ENCODE results near the gene ADPRHL1.

DNA sequence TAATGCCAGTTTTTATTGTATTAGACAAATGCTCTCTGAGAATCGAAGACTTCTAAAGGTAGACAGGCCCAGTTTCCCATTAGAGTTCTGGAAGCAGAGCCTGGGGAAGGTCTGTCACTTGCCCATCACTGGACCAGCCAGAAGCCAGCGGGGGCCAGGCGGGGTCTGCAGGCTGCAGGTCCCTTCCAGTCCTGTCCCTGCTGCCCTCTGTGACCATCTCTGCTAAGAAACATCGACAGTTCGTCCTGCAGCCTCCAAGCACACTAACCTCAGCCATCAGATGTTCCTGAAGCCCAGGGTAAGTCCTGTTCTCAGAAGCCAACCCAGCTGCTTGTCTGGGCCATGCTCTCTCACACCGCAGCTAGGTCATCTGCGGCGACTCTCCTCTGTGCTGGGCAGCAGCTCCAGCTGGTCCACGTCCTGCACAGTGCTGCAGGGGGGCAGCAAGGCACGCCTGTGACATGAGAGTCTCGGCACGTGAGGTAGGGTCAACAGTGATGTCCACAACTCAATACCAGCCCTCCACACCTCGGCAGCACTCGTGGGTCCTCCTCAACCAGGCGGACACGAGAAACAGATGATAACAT, 2.9 kb upstream of the ADPRHL1 start:
- TF ChIP-seq, protein P1, sequence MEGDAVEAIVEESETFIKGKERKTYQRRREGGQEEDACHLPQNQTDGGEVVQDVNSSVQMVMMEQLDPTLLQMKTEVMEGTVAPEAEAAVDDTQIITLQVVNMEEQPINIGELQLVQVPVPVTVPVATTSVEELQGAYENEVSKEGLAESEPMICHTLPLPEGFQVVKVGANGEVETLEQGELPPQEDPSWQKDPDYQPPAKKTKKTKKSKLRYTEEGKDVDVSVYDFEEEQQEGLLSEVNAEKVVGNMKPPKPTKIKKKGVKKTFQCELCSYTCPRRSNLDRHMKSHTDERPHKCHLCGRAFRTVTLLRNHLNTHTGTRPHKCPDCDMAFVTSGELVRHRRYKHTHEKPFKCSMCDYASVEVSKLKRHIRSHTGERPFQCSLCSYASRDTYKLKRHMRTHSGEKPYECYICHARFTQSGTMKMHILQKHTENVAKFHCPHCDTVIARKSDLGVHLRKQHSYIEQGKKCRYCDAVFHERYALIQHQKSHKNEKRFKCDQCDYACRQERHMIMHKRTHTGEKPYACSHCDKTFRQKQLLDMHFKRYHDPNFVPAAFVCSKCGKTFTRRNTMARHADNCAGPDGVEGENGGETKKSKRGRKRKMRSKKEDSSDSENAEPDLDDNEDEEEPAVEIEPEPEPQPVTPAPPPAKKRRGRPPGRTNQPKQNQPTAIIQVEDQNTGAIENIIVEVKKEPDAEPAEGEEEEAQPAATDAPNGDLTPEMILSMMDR (IDR thresholded peaks at IDR 0.05; ENCODE audit: low read length): no peak
- TF ChIP-seq EZH2 (IDR thresholded peaks at IDR 0.05; ENCODE audit: borderline replicate concordance, low read length): no peak
